Measurements from ENCODE around the gene MARCHF5.

DNA sequence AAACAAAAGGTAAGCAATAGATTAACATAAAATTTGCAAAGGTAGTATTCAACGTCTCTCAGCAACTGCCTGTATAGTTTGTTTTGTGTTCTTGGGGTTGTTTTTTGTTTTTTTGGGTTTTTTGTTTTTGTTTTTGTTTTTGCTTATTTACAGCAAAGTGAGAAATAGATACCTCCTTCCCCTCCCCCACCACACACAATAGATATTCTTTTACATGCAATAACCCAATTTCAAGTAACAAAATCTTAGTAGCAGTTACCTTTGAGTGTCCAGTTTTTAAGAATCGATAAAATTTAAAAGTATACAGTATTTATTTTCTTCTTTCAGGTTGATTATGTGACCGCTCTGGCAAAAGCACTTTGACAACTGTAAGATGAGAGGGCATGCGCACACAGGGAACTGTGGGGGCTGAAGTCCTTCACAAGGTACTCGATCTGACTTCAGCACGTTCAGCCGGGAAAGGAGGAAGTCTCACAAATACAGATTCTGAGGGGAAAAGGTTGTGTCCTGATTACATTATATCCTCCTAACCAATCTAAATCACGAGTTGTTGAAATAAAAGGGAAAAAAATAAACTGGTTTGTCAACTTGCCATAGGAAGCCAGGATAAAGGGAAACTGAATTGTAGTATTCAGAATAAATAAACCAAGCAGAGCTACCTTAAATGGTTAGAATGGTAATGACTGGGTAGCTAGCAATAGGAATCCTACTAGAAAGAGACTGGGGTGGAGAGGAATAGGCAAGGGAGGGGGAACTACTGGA is 47.9 kb upstream of the MARCHF5 start:
- TF ChIP-seq, protein P1, sequence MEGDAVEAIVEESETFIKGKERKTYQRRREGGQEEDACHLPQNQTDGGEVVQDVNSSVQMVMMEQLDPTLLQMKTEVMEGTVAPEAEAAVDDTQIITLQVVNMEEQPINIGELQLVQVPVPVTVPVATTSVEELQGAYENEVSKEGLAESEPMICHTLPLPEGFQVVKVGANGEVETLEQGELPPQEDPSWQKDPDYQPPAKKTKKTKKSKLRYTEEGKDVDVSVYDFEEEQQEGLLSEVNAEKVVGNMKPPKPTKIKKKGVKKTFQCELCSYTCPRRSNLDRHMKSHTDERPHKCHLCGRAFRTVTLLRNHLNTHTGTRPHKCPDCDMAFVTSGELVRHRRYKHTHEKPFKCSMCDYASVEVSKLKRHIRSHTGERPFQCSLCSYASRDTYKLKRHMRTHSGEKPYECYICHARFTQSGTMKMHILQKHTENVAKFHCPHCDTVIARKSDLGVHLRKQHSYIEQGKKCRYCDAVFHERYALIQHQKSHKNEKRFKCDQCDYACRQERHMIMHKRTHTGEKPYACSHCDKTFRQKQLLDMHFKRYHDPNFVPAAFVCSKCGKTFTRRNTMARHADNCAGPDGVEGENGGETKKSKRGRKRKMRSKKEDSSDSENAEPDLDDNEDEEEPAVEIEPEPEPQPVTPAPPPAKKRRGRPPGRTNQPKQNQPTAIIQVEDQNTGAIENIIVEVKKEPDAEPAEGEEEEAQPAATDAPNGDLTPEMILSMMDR (conservative IDR thresholded peaks at IDR 0.05 in 1 of 2, IDR thresholded peaks at IDR 0.05 in 1 of 2; ENCODE audit: low read depth in 1 of 2, low read length in 2 of 2) = peak in 1 of 2 donors; percentile 1
- no peak for TF ChIP-seq EZH2 (IDR thresholded peaks at IDR 0.05; ENCODE audit: low read length, missing control alignments)
